ENCODE data around the gene BCAR1.

DNA sequence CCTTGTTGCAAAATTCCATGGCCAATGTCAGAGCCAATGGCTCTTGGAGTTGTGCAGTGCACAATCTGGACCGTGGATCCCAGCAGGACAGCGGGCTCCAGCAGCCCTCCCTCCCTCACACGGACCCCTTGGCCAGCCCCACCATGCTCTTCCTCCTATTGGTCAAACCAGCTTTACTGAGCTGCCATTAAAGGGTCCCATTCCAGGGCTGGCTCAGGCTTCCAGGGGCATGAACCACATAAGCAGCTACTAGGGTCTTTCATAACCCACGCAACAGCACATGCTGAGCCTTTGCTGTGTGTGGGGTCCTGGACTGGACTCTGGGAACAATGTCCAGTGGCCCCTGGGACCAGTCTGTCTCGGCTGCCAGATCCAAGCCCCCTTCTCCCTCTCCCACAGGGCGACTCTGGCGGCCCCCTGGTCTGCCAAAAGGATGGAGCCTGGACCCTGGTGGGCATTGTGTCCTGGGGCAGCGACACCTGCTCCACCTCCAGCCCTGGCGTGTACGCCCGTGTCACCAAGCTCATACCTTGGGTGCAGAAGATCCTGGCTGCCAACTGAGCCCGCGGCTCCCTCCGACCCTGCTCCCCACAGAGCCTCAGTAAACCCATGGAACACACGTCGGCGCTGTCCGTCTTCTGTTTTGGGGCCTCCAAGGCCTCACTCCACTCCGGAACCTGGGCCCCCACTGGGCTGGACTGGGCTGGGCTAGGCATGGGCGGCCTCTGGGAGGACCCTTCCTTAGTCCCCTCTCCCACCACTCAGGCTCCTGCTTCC is 26.9 kb downstream of the BCAR1 start:
- TF ChIP-seq CTCF (optimal IDR thresholded peaks at IDR 0.05 in 1 of 3, IDR thresholded peaks at IDR 0.05 in 1 of 3, conservative IDR thresholded peaks at IDR 0.05 in 1 of 3; ENCODE audit: extremely low read depth in 1 of 3, insufficient read depth in 2 of 3, low read length in 3 of 3) (no peak), EZH2 (IDR thresholded peaks at IDR 0.05; ENCODE audit: low read length) (no peak)

Measured in keratinocyte (primary cell).